GM12878 (cell line): Measurements from ENCODE around the gene ABCA4. TPM values are rescaled to one million over a fixed set of nuclear protein-coding genes. Genes with fewer than 3 reads are reported as not detected.

Experiments
- ATAC-seq: fragments of 200-7000 bp; cut with Tn5 transposase; 3 replicates; pipeline ENCODE4 v1.9.1; 2020; ENCODE audit warnings: mild to moderate bottlenecking, moderate library complexity
- BruUV-seq: library from RNA; stranded (reverse); fragments of 400-500 nt; replicated peaks from 2 replicates; lab custom pipeline; 2021; lab: Mats Ljungman, UMichigan
- CTCF ChIA-PET: fragments of 300-600 bp; sonication (Branson Sonifier 250); formaldehyde crosslinking; extraction: SDS; loops from one replicate; lab custom pipeline; 2021; ENCODE audit warnings: inconsistent platforms; lab: Yijun Ruan, JAX
- POLR2A ChIA-PET: fragments of 350-600 bp; formaldehyde crosslinking; extraction: SDS; loops from one replicate; lab custom pipeline; 2021; ENCODE audit warnings: inconsistent platforms; lab: Charles Lee
- RAD21 ChIA-PET: fragments of 300-600 bp; sonication (Branson Sonifier 250); formaldehyde crosslinking; loops from one replicate; lab custom pipeline; 2023; ENCODE audit warnings: antibody characterized with exemption; ENCODE audit not compliant: unreplicated experiment; lab: Charles Lee
- SMC1A ChIA-PET: fragments of 300-600 bp; sonication (Branson Sonifier 250); formaldehyde crosslinking; loops from one replicate; lab custom pipeline; 2023; ENCODE audit not compliant: unreplicated experiment, uncharacterized antibody; lab: Charles Lee
- DNase-seq: peaks from one replicate; pipeline ENCODE4 v3.0.0-alpha.2; 2011; ENCODE audit warnings: low read depth, low spot score
- FAIRE-seq: peaks from 3 replicates; lab custom pipeline; 2011; peaks lifted over from hg19 to GRCh38; lab: Jason Lieb, UNC
- H2AFZ ChIP-seq: 2 replicates; pipeline ENCODE4 v1.6.0; 2011; ENCODE audit warnings: low read depth, low read length, control low read depth; ENCODE audit not compliant: control insufficient read depth
- H3K27ac ChIP-seq: 2 replicates; pipeline ENCODE4 v1.5.1; 2011; ENCODE audit warnings: control low read depth; ENCODE audit not compliant: control insufficient read depth, insufficient read depth
- H3K27me3 ChIP-seq, 2 experiments: replicated peaks in 1 of 2; 2 replicates each; pipeline versions ENCODE4 v1.6.0 to v1.6.1; 2011; ENCODE audit warnings: low read length in 1 of 2; ENCODE audit not compliant: control insufficient read depth in 2 of 2, insufficient read depth in 2 of 2
- H3K36me3 ChIP-seq, 2 experiments: 2 replicates each; pipeline ENCODE4 v1.5.1; 2011; ENCODE audit warnings: low read length in 1 of 2; ENCODE audit not compliant: control insufficient read depth in 2 of 2, insufficient read depth in 2 of 2
- H3K4me1 ChIP-seq: 2 replicates; pipeline ENCODE4 v1.6.1; 2011; ENCODE audit warnings: mild to moderate bottlenecking, low read length, moderate library complexity, mixed read lengths; ENCODE audit not compliant: control insufficient read depth, insufficient read depth
- H3K4me2 ChIP-seq: 2 replicates; pipeline ENCODE4 v1.6.0; 2011; ENCODE audit warnings: control low read depth; ENCODE audit not compliant: control insufficient read depth, insufficient read depth
- H3K4me3 ChIP-seq: fragments of 200-600 bp; sonication (generic); 2 replicates; pipeline ENCODE4 v1.5.1; 2016
- H3K79me2 ChIP-seq: 2 replicates; pipeline ENCODE4 v1.6.0; 2011; ENCODE audit warnings: low read length; ENCODE audit not compliant: control insufficient read depth, insufficient read depth
- H3K9ac ChIP-seq: 2 replicates; pipeline ENCODE4 v1.8.0; 2011; ENCODE audit warnings: low read length, control low read depth, mixed read lengths; ENCODE audit not compliant: control insufficient read depth, insufficient read depth
- H3K9me3 ChIP-seq: replicated peaks from 3 replicates; pipeline ENCODE4 v1.5.1; 2011; ENCODE audit warnings: mild to moderate bottlenecking, low read length; ENCODE audit not compliant: control insufficient read depth, insufficient read depth
- H4K20me1 ChIP-seq: 2 replicates; pipeline ENCODE4 v1.6.0; 2011; ENCODE audit not compliant: control insufficient read depth, insufficient read depth
- JUNB ChIP-seq: IDR thresholded peaks from 2 replicates; pipeline ENCODE4 v1.6.1; 2016; ENCODE audit warnings: antibody characterized with exemption, mild to moderate bottlenecking
- MEF2B ChIP-seq: fragments of 450-650 bp; IDR thresholded peaks from 2 replicates; pipeline ENCODE4 v1.6.1; 2018; ENCODE audit warnings: mild to moderate bottlenecking, moderate library complexity; ENCODE audit not compliant: partially characterized antibody, poor library complexity, severe bottlenecking
- MYB ChIP-seq: fragments of 150-350 bp; IDR thresholded peaks from 2 replicates; pipeline ENCODE4 v1.6.1; 2014; ENCODE audit warnings: mild to moderate bottlenecking, low read depth, low read length, borderline replicate concordance
- NFXL1 ChIP-seq: fragments of 450-650 bp; IDR thresholded peaks from 2 replicates; pipeline ENCODE4 v1.6.1; 2017; ENCODE audit warnings: antibody characterized with exemption, mild to moderate bottlenecking, borderline replicate concordance
- PML ChIP-seq: IDR thresholded peaks from 2 replicates; pipeline ENCODE4 v1.6.1; 2012; ENCODE audit warnings: low read length, inconsistent platforms
- SPI1 ChIP-seq: IDR thresholded peaks from 2 replicates; pipeline ENCODE4 v1.6.1; 2011; ENCODE audit warnings: low read depth, mild to moderate bottlenecking, low read length, moderate library complexity, borderline replicate concordance; ENCODE audit not compliant: insufficient read depth
- STAT1 ChIP-seq: fragments of 450-650 bp; conservative IDR thresholded peaks from 2 replicates; pipeline ENCODE4 v1.6.1; 2014; ENCODE audit warnings: antibody characterized with exemption, mild to moderate bottlenecking
- WGBS: methylation state at CpG from one replicate; pipeline ENCODE4 v1.1.6; 2016; ENCODE audit warnings: low lambda C conversion rate; ENCODE audit not compliant: insufficient replicate concordance, insufficient coverage; ENCODE audit errors: missing lambda C conversion rate; 5-methylcytosine and 5-hydroxymethylcytosine counted together
- in situ Hi-C: fragments of 300-500 bp; cut with MboI; formaldehyde crosslinking; loops from 9 replicates; pipeline ENCODE4 v1.14.3; 2018; ENCODE audit warnings: mixed read lengths
- intact Hi-C: fragments of 100-400 bp; cut with micrococcal nuclease; formaldehyde crosslinking; loops from one replicate; pipeline ENCODE4 v1.14.2; 2022; ENCODE audit not compliant: unreplicated experiment
- polyA plus RNA-seq, 11 experiments: library from polyadenylated mRNA; depleted of rRNA in 4 of 11; unstranded in 6 of 11; stranded (reverse) in 5 of 11; fragments of >200 nt; fragmentation: Nextera tagmentation in 4 of 11; fragmentation: Illumina TruSeq in 1 of 11; extraction: Ambion mirVana in 4 of 11; extraction: Trizol in 1 of 11; gene quantifications; 1 replicate in 1 of 11; 2 replicates in 10 of 11; pipeline versions ENCODE4 v1.2.1 to v1.2.3, GENCODE V29; 2011 to 2016; ENCODE audit warnings: inconsistent platforms in 2 of 11, missing spikeins in 2 of 11, low read depth in 1 of 11
- total RNA-seq, 4 experiments: library from RNA; depleted of rRNA in 3 of 4; stranded (reverse); fragments of >200 nt in 3 of 4; fragmentation: Illumina TruSeq in 1 of 4; extraction: Trizol in 1 of 4; gene quantifications; 2 replicates each; pipeline versions ENCODE4 v1.2.1 to v1.2.3, GENCODE V29; 2013 to 2021
- TF ChIP-seq, protein P1 (sequence below): IDR thresholded peaks from 2 replicates; pipeline ENCODE4 v1.6.1; 2011; ENCODE audit warnings: low read depth, low read length, improper control_type of control experiment, borderline replicate concordance
- TF ChIP-seq, protein P2 (sequence below): fragments of 450-650 bp; conservative IDR thresholded peaks from 2 replicates; pipeline ENCODE4 v1.6.1; 2017; ENCODE audit warnings: mild to moderate bottlenecking, moderate library complexity

ABCA4 gene
- total and polyA plus RNA-seq, 10 of the 15 experiments (the other 5 are each of a cell fraction or from before 2014, with no cell fraction given): 0.03 to 0.28 (median 0.11) TPM; not detected in 3

DNA sequence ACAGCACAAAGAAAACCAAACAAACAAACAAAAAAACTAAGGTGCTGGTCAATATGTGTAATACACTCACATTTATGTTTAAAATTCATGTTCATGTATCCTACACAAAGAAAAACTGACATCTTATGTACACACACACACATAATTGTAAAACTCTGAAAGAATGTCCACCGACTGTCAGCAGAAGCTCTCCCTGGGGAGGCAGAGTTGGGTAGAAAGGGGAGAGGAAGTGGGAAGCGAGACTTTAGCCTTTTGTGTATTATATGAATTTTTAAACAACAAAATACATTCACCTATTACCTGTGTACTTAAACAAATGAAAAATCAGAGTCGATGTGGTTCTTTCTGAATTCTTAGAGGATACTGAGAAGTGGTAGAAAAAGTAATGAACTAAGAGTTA is 88.3 kb downstream of the ABCA4 start:
- CTCF ChIA-PET: interaction anchor here (1.1 to 1.9 kb wide), 2 partner anchors 9 to 302 kb away, joined by 3 to 8 read pairs; no protein-coding TSS in a partner anchor
- peaks cover 4% of the 10 kb centered on the region; the same call in 1 of the 2 replicates for H3K4me1 ChIP-seq
- no peak overlapping the region for H3K4me2 ChIP-seq
- H4K20me1 ChIP-seq: no peaks in the 10 kb centered on the region
- WGBS: 3% methylated on average over 3 of the region's 3 CpGs
- H3K27ac ChIP-seq: no peak overlapping the region
- H3K4me3 ChIP-seq: no peak overlapping the region
- intact Hi-C loops (no loop called here), in situ Hi-C loops (no loop called here)
- RAD21 ChIA-PET: no interaction called here
- no peaks in the 10 kb centered on the region for H3K79me2 ChIP-seq
- no peak overlapping the region for H2AFZ ChIP-seq
- SMC1A ChIA-PET: no interaction called here
- no peak for FAIRE-seq
- no peak overlapping the region for H3K9ac ChIP-seq
- no peaks in the 10 kb centered on the region; a peak in 1 of 4 replicates for H3K27me3 ChIP-seq
- TF ChIP-seq MEF2B: peak; percentile 70
- TF ChIP-seq NFXL1: no peak
- peak; percentile 68 for TF ChIP-seq SPI1
- no peaks in the 10 kb centered on the region for H3K9me3 ChIP-seq
- ATAC-seq: peak; percentile 34; the same call in 2 of the 3 replicates
- POLR2A ChIA-PET: no interaction called here
- H3K36me3 ChIP-seq: no peaks in the 10 kb centered on the region
- no peak for DNase-seq
- BruUV-seq: no TSS peak

DNA sequence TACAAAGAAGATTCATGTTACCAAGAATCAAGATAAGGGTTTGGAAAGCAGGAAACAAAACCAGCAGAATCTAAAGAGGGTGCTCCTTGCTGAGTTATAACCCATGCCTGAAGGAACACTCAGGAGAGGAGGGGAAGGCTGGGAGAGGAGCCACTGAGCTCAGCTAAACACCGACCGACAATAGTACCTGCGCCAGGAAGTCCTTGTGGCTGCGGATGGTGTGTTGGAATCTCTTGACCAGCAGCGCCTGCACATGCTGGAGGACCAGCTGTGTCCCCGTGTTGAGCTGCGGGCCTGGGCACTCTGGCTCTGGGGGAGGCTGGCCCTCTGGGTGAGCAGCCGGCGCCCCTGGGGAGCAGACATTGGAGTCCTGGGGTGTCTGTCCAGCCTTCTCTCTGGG is 89.4 kb downstream of the ABCA4 start:
- Histone ChIP-seq H3K9ac (no peak overlapping the region), H3K79me2 (no peaks in the 10 kb centered on the region), H2AFZ (no peak overlapping the region), H3K4me3 (no peak overlapping the region), H3K27ac (no peak overlapping the region), H3K4me1 (no peaks in the 10 kb centered on the region; the same call in 1 of the 2 replicates), H3K27me3 (no peaks in the 10 kb centered on the region; a peak in 1 of 4 replicates), H3K9me3 (no peaks in the 10 kb centered on the region), H4K20me1 (no peaks in the 10 kb centered on the region), H3K4me2 (no peak overlapping the region), H3K36me3 (no peaks in the 10 kb centered on the region)
- POLR2A ChIA-PET: no interaction called here
- WGBS: 96% methylated on average over 9 of the region's 9 CpGs
- SMC1A ChIA-PET: no interaction called here
- CTCF ChIA-PET: interaction anchor here (1.3 to 10.4 kb wide), 3 partner anchors 7 to 432 kb away, joined by 3 to 152 read pairs (median 5); no protein-coding TSS in a partner anchor
- intact Hi-C loops: no loop called here
- DNase-seq (no peak), ATAC-seq (no peak), FAIRE-seq (no peak)
- RAD21 ChIA-PET: no interaction called here
- in situ Hi-C loops: no loop called here
- no TSS peak for BruUV-seq
- no peak for TF ChIP-seq JUNB
- no peak for TF ChIP-seq STAT1
- TF ChIP-seq MYB: no peak
- TF ChIP-seq, protein P1, sequence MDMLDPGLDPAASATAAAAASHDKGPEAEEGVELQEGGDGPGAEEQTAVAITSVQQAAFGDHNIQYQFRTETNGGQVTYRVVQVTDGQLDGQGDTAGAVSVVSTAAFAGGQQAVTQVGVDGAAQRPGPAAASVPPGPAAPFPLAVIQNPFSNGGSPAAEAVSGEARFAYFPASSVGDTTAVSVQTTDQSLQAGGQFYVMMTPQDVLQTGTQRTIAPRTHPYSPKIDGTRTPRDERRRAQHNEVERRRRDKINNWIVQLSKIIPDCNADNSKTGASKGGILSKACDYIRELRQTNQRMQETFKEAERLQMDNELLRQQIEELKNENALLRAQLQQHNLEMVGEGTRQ: no peak
- no peak for TF ChIP-seq PML
- TF ChIP-seq, protein P2, sequence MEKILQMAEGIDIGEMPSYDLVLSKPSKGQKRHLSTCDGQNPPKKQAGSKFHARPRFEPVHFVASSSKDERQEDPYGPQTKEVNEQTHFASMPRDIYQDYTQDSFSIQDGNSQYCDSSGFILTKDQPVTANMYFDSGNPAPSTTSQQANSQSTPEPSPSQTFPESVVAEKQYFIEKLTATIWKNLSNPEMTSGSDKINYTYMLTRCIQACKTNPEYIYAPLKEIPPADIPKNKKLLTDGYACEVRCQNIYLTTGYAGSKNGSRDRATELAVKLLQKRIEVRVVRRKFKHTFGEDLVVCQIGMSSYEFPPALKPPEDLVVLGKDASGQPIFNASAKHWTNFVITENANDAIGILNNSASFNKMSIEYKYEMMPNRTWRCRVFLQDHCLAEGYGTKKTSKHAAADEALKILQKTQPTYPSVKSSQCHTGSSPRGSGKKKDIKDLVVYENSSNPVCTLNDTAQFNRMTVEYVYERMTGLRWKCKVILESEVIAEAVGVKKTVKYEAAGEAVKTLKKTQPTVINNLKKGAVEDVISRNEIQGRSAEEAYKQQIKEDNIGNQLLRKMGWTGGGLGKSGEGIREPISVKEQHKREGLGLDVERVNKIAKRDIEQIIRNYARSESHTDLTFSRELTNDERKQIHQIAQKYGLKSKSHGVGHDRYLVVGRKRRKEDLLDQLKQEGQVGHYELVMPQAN: no peak
